ENCODE measurements around the gene RXFP2.
A peak's percentile ranks its signal among the peaks of the same experiment; 100 is the strongest.

Gene RXFP2

GRCh38 chr13:31827707-31828106 lies 88.4 kb downstream of the RXFP2 start:
- DNase-seq = no peak

- no peak for DNase-seq
Observed at GRCh38 chr13:31835932-31836331, 96.6 kb downstream of the RXFP2 start.

GRCh38 chr13:31843044-31843443 lies 103.7 kb downstream of the RXFP2 start:
- DNase-seq = no peak

- DNase-seq = peak; percentile 52
Observed at GRCh38 chr13:31846182-31846938, 107.0 kb downstream of the RXFP2 start.

- peak; percentile 13 for DNase-seq
Observed at GRCh38 chr13:31846961-31847752, 107.8 kb downstream of the RXFP2 start.

GRCh38 chr13:31848621-31849020 lies 109.3 kb downstream of the RXFP2 start:
- no peak for DNase-seq

- DNase-seq = no peak
Observed at GRCh38 chr13:31849206-31849605, 109.9 kb downstream of the RXFP2 start.

- no peak for DNase-seq
Observed at GRCh38 chr13:31850041-31850555, 110.8 kb downstream of the RXFP2 start.

GRCh38 chr13:31851216-31851615 lies 111.9 kb downstream of the RXFP2 start:
- no peak for DNase-seq
